Stimulated activated naive CD4-positive, alpha-beta T cell (primary cell): ENCODE results near the gene EMC9.
"Not testable (repeated sequence)": the region's sequence is repeated elsewhere in the genome, so short reads cannot be mapped to it uniquely, and the experiment has no call there.

Source experiments
- DNase-seq, 6 experiments: peaks; one replicate each; lab custom pipeline; 2025; lab: John Stamatoyannopoulos, UW

The EMC9 gene

DNA sequence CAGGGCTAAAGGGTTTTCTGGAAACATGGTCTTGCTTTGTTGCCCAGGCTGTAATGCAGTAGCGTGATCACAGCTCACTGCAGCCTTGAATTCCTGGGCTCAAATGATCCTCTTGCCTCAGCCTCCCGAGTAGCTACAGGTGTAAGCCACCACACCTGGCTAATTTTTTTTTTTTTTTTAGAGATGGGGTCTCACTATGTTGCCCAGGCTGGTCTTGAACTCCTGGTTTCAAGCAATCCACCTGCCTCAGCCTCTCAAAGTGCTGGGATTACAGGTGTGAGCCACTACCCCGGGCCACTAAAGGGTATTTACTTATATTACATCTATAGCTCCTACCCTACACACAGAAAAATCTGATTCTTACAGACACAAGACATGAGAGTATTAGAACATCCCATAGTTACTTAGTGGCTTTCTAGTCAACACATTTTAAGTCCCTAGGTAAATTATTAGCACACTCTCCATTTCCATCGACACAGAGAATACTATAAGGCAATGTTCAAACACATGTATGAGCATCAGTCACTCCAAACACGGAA is 33.0 kb downstream of the EMC9 start:
- no peak for DNase-seq

- DNase-seq = no peak
Observed at GRCh38 chr14:24106672-24107271, 34.6 kb downstream of the EMC9 start.

GRCh38 chr14:24105609-24106239 is 35.7 kb downstream of the EMC9 start:
- DNase-seq = not testable (repeated sequence)

GRCh38 chr14:24103451-24103850 is 37.9 kb downstream of the EMC9 start:
- DNase-seq = no peak

GRCh38 chr14:24102357-24103048 is 38.9 kb downstream of the EMC9 start:
- no peak for DNase-seq

- no peak for DNase-seq
Observed at GRCh38 chr14:24100982-24101494, 40.4 kb downstream of the EMC9 start.

GRCh38 chr14:24100197-24100981 is 41.0 kb downstream of the EMC9 start:
- no peak for DNase-seq

DNA sequence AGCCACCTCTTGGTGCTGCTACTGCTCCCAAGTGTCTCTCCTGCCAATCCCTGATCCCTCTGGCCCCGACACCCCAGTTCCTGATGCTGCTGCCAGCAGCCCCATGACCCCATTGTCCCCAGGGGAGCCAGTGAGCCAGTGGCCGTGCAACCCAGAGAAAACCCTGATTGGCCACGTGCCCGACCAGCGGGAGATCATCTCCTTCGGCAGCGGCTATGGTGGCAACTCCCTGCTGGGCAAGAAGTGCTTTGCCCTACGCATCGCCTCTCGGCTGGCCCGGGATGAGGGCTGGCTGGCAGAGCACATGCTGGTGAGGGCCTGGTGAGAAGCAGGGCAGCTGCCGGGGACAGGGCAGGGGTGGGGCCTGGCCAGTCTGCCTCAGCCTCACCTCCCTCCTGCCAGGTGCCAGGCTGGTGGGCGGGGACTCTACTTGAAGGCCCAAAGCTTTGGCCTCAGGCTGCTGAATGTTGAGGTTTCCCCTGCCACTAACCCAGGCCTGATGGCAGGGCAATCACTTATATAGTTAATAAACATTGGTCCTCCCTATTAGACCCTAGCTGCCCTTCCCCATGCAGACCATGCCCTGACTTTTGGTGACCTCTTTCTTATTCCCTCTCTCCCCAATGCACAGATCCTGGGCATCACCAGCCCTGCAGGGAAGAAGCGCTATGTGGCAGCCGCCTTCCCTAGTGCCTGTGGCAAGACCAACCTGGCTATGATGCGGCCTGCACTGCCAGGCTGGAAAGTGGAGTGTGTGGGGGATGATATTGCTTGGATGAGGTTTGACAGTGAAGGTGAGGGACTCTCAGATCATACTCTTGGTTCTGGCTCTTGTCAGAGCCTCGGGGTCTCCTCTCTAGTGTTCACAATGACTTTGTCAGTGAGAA is 42.2 kb downstream of the EMC9 start:
- DNase-seq = no peak

- no peak for DNase-seq
Observed at GRCh38 chr14:24098229-24098926, 43.0 kb downstream of the EMC9 start.

DNA sequence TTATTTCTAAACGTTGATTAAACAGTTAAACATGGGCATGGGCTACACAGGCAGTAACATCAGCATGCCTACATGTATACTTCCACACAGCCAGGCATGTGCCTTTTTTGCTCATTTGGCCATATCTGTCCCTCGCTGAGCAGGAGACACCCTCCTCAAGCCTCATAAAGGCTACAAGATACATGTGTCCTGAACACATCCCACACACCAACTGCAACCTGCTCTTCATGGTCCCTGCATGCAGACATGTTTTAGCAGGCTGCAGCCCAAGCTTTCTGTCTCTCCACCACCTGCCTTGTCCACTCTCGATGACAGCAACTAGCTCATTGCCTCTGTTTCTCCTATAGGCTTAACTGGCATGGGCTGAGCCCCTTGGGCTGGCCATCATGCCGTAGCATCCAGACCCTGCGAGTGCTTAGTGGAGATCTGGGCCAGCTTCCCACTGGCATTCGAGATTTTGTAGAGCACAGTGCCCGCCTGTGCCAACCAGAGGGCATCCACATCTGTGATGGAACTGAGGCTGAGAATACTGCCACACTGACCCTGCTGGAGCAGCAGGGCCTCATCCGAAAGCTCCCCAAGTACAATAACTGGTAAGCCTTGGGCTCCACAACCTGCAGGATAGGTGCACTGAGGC is 44.7 kb downstream of the EMC9 start:
- no peak for DNase-seq

GRCh38 chr14:24095271-24096068 is 45.9 kb downstream of the EMC9 start:
- DNase-seq = peak in 1 of 6 experiments; percentile 4

DNA sequence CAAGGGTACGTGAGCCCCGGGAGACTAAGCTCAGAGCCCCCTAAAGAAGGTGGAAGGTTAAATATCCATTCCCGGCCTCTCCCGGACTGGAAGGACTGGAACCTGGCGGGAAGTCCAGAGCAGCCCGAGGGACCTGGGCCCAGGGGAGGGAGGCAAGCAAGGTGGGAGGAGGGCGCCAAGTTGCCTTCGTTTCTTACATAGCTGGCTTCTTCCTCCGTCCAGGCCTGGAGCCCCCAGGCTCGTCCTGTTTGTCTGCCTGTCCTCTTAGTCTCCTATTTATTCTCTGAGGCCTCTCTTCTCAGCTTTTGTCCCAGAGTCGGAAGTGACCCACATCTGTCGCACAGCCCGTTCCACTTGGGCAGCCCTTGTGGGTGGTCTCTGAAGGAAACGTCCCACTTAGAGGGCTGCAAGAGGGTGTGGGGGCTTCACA is 46.5 kb downstream of the EMC9 start:
- DNase-seq = no peak

DNA sequence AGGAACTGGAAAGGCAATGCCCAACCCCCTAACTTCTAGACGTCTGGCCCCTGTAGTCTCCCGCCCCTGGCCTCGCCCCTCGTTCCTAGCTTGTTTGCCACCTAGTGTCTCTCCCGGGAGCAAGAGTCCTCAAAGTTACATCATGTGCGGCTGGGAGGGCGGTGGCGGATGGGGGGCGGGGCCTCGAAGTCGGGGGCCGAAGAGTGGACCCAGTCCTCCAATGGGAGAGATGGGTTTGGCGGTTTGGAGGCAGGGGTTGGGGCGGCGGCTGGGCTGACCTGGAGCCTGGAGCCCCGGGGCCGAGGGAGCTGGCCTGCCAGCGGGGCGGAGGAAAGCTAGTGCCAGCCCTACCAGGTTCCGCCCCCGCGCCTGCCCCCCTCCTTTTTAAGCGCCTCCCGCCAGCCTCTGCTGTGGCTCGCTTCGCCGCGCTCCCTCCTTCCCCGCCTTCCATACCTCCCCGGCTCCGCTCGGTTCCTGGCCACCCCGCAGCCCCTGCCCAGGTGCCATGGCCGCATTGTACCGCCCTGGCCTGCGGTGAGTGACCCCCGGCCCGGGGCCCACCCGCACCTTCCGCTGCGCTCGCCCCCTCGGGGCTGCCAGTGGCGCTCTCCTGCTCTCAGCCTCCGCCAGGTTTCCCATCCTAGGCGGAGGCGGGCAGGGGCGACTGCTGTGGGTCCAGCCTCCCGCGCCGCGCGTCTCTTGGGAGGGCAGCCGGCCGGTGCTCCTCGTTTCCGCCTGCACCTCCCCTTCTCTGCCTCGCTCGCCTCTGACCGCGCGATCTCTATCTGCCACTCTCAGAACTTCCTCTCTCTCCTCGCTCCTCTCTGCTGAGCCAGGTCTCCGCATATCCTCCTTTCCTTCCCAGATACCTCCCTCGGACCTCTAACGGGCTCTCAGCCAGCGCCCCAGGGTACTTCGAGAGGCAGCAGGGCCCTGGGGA is 47.2 kb downstream of the EMC9 start, which contains the start of gene PCK2:
TSS of gene PCK2 (plus strand) at position 411 of the 940 bp plus-strand sequence. CDS start at position 506, 95 bp downstream.
- peak; percentile 24 to 74 (median 62) for DNase-seq

DNA sequence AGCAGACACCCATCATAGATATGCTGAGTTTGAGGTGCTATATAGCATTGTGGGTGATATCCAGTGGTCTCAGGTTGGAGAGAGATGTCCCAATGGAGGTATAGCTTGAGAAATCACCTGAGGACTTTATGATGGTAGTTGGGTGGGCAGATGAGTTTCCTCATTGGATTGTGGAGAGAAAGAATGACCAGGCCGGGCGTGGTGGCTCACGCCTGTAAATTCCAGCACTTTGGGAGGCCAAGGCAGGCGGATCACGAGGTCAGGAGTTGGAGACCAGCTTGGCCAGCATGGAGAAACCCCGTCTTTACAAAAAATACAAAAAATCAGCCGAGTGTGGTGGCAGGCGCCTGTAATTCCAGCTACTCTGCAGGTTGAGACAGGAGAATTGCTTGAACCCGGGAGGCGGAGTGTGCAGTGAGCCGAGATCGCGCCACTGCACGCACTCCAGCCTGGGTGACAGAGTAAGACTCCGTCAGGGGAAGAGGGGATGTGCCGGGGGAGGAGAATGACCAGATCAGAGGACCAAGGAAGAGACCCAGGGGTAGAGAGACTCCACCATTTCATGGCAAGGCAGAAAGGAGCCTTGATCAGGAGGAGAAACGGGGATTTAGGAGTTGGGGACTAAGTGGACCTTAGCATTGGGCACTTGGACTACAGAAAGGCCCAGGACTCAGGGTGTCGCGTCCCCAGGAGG is 48.0 kb downstream of the EMC9 start:
- DNase-seq = no peak

DNA sequence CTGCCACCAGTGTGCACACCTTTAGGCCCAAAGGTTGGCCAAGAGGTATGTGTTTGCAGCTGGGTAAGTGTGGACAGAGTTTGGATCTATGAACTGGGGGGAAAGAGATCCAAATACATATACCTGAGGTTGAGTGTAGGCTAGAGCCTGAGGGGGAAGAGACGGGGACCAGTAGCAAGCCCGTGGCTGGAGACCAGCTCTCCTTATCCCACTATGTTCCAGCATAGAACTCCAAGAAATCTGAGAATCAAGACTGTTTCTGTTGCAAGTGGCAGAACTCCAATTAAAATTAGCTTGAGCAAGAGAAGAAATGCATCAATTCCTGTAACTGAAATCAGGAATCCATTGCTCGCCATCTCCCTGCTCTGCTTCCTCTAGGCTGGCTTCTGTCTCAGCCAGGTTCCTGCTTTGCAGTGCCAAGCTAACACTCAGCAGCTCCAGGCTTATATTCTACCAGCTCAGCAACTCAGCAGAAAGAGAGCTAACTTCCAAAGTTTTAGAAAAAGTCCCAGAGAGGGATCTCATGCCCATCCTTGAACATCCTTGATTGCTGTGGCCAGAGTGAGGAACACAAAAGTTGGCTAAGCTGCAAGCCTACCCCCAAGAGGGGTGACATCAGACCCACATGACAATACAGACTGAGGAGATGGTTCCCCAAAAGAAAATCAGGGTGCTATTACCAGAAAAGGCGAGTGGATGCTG is 48.7 kb downstream of the EMC9 start:
- DNase-seq = no peak

- no peak for DNase-seq
Observed at GRCh38 chr14:24092110-24092504, 49.3 kb downstream of the EMC9 start.

GRCh38 chr14:24089890-24090289 is 51.5 kb downstream of the EMC9 start:
- DNase-seq = no peak
